Stimulated activated CD4-positive, alpha-beta T cell treated with anti-CD3 and anti-CD28 coated beads, Interleukin-4, amount 100 ng/mL, for 4 hours (primary cell): ENCODE data around the gene ZBTB49.
A peak's percentile ranks its signal among the peaks of the same experiment; 100 is the strongest.
"Not testable (repeated sequence)": the region's sequence is repeated elsewhere in the genome, so short reads cannot be mapped to it uniquely, and the experiment has no call there.

Experiments
- DNase-seq, 2 experiments: peaks; one replicate each; pipeline ENCODE4 v3.0.0-alpha.2; 2020

ZBTB49 gene

DNA sequence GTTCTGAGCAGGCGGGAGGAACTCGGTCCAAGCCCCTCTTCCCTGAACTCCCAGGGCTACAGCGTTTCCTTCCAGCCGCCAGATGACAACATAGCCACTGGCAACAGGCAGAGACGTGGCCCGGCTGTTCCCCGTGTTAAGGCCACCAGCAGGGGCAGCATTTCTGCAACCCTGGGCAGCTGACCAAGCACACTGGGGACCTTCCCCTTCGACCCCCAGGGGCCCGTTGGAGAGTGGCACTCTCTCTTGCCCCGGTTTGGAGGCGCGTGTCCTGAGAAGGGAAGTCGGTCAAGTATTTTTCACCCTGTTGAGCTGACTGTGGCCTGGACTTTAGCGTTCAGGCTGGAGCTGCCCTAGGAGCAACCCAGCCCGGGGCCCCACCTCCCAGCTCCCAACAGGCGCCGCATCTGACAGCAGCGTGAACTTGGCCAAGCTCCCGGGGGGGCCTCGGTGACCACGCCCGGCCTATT, 37.6 kb downstream of the ZBTB49 start:
- no peak for DNase-seq

DNA sequence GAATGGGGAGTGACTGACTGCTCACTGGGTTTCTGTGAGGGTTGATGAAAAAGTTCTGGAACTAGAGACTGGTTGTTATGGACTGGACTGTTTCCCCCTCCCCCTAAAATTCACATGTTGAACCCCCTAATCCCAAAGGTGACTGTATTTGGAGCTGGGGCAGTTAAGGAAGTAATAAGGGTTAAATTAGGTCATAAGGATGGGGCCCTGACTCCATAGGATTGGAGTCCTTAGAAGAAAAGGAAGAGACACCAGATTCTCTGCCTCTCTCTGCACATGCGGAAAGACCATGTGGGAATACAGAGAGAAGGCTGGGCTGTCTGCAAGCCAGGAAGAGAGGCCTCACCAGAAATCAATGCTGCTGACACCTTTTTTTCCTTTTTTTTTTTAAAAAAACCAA, 38.2 kb downstream of the ZBTB49 start:
- DNase-seq = no peak

DNA sequence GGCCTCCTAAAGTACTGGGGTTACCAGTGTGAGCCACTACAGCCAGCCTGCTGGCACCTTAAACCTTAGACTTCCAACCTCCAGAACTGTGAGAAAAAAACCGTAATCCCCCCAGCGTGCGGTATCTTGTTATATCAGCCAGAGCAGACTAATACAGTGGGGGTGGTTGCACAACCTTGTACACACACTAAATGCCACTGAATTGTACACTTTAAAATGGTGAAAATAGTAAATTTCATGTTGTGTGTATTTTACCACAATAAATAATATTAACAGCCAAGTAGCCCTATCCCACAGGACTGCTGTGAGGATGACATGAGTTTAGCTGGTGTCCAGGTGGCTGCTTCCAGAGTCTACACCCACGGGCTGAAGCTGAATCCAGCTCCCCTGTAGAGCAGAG, 38.8 kb downstream of the ZBTB49 start:
- DNase-seq = no peak

DNA sequence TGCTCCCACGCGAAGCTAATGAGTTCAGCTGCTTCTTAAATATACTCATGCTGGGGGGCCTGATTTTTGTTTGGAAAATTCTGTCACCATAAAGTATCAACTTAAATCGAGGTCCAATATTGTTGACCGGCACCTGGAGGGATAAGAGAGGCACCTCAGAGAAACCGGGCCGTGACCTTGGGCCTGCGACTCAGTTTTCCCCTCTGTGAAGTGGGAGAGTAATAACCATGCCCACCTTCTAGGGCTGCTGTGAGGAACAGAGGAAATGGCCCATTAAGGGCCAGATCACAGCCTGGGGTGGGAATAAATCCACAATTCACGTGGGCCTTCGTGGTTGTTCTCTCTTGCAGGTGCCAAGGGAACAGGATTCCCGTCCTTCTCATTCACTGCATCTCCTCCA, 39.4 kb downstream of the ZBTB49 start:
- DNase-seq = no peak

DNA sequence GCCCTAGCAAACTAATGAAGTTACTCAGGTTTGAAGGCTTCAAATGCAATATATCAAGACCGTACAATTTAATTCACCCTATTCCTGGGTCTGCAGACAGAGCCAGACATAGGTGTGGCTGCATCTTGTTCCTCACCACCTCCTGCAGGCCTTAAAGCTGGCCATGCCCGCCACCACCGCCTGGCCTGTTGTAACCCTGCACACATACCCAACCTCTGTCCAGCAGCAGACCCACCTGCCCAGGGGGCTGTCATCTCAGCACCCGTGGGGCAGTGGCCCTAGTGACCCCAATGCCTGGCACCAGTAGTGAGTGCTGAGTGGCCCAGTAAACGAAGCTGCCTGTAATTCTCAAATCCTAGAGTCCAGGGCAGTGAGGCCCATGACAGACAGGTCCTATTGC, 40.7 kb downstream of the ZBTB49 start:
- DNase-seq = no peak

DNA sequence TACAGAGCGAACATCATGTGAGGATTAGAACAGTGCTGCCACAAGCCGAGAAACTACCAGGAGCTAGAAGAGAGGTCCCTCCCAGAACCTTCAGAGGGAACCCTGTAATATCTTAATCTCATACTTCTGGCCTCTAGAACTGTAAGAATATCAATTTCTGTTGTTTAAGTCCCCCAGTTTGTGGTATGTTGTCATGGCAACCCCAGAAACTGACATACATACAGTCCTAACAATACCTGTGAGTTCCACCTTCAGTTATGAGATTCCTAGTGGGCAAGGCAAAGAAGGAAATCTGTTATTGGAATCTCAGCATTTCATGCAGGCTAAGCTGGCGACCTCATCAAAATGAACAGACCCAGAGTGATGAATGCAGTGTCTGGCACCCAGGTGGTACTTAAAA, 42.5 kb downstream of the ZBTB49 start:
- no peak for DNase-seq

DNA sequence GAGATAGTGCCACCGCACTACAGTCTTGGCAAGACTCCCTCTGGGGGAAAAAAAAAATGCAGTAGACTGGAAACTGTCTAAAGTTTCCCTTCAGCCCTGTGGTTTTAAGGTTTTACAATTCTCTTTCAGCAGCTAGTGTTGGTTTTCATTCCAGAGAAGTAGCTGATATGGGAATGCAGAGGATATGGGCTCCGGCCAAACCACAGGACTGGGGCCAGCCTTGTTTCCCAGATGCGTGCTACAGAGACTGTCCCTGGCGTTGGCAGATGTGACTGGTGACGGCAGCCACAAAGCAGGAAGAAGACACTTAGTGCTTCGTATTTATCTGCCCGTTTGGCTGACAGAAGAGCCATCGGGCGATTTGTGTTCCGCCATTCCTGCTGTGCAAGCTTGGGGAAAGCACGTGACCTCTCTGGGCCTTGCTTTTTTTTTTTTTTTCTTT, 43.2 kb downstream of the ZBTB49 start:
- no peak for DNase-seq

DNA sequence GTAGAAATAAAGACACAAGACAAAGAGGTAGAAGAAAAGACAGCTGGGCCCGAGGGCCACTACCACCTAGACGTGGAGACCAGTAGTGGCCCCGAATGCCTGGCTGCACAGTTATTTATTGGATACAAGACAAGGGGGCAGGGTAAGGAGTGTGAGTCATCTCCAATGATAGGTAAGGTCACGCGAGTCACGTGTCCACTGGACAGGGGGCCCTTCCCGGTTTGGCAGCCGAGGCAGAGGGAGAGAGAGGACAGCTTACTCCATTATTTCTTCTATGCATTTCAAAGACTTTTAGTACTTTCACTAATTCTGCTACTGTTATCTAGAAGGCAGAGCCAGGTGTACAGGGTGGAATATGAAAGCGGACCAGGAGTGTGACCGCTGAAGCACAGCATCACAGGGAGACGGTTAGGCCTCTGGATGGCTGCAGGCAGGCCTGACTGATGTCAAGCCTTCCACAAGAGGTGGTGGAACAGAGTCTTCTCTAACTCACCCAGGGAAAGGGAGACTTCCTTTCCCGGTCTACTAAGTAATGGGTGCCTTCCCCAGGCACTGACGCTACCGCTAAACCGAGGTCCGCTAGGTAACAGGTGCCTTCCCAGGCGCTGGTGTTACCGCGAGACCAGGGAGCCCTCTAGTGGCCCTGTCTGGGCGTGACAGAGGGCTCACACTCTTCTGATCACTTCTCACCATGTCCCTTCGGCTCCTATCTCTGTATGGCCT, 44.9 kb downstream of the ZBTB49 start:
- peak; percentile 61 to 68 for DNase-seq

DNA sequence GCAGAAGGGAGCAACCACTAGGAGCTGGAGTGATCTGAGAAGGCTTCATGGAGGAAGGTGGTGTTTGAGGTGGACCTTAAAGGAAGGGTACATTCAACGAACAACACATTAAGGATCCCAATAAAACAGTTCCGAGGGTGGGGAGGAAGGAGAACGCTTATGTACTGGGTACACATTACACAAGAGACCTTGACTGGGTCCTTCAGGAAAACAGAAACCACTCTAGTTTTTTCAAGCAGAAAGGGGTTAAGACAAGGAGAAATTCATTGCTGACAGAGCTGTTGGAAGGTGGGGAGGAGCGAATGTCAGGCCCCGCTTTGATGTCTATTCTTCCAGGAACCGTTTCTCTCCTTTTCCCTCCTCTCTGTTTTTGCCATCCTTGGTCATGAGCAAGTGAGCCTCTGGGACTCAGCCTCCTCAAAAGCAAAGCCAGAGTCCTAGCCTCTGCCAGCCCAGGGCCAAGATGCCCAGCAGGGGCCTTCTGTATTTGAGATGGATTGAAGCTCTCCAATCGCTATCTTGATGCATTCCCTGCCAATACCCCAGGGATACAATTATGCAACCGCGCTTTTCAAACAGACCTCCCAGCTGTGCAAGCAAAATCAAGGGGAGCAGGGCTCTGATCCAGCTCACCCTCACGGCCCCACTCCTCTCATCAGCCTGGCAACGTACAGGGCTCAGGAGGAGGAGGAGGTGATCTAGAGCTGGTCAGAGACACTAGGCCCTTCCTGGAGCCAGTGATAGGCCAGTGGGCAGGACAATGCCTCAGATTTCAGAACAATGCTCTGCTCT, 48.4 kb downstream of the ZBTB49 start:
- DNase-seq = no peak

DNA sequence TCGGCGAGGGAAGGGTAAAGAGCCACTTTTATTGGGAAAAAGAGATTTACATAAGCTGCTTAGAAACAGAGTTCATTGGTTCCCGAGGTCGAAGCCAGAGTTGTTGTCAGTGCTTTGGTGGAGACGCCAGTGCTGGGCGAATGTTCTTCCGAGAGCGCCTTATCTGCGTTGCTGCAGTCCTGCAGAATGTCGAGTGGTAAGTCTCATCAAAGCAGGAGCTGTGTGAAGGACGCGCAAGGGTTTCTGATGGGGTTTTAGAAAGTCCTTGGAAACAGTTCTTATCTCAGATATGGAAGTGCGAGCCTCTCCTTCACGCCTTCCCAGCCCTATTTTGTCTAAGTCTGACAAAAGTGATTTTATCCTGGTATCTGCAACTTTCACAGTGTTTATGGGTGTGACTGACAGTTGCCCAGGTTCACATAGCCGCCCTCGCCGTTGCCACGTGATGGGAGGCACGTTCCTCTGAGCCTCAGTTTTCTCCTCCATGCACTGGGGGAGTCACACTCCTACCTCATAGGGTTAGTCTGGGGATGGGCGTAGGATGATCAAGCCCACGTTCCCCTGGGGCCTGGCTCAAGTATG, 49.5 kb downstream of the ZBTB49 start:
- no peak for DNase-seq

DNA sequence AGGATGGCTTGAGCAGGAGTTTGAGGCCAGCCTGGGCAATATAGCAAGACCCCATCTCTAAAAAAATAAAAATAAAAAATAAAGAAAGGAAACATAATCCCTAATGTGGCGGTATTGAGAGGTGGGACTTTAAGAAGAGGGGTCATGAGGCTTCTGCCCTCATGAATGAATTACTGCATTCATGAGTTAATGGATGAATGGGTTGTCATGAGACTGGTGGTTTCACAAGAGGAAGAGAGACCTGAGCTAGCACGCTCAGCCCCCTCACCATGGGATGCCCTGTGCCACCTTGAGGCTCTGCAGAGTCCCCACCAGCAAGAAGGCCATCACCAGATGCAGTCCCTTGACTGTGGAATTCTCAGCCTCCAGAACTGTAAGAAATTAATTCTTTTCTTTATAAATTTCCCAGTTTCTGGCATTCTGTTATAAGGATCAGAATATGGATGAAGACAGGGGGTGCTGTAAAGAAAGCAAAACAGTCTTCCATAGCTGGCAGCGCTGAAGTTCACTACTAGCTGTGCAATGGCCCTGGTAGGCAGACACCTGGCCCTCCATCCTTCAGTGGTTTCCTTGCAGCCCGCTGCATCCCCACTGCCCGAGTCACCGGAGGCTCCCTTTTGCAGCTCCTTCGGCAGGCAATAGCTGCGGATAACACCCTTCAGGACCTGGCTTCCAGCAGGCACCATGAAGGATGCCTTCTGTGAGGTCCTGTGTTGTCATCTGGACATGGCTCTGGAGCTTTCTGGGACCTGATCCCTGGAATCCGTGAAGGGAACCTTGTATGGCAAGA, 52.0 kb downstream of the ZBTB49 start:
- no peak for DNase-seq

DNA sequence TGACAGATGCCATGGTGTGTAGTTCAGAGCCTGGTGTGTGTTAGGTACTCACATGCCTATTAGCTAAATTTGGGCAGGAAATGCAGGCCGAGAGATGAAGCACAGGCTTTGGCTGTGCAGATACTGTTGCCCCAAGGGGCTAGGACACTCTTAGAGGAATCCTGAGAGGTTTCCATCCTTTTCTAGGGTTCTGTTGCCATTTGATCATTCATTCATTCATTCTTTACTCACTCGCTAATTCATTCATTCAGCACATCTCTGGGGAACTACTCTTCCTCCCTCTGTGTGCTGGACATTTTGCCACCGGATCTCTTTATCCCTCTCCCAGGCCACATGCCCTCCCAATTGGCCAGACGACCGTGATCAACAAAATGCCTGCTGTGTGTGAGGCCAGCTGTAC, 53.0 kb downstream of the ZBTB49 start:
- DNase-seq = no peak

DNA sequence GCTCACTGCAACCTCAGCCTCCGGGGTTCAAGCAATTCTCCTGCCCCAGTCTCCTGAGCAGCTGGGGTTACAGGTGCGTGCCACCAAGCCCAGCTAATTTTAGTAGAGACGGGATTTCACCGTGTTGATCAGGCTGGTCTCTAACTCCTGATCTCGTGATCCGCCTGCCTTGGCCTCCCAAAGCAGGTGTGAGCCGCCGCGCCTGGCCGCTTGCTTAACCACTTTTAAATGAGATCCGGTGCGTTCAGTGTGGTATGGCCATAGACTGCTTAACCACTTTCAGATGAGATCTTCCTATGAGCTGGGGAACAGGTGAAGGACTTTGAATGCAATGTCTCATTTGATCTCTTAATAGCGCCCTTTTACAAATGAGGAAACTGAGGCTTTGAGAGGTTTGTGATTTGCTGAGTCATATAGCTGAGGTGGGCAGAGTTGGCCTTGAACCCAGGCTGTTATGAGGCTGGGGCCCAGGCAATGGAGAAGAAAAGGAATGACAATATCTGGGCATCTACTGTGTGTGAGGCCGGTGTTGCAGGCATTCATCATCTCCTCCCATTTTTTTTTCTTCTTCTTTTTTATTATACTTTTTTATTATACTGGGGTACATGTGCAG, 55.0 kb downstream of the ZBTB49 start:
- no peak for DNase-seq

DNA sequence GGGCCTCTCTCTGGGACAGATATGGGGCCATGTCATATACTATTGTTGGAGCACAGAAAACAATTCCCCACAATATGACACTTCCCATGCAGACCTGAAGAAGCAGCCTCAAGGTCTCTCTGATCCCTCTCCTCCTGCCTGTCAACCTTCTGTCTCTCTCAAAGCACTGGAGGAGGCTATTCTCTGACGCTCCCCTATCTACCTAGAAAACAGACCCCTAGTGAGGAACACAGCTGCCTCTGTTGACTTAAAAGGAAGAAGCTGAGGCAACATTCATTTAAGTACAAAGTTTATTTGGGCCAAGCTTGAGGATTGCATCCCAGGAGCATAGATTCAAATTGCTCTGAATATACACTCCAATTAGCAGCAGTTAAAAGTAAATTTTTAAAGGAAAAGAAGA, 57.5 kb downstream of the ZBTB49 start:
- no peak for DNase-seq

DNA sequence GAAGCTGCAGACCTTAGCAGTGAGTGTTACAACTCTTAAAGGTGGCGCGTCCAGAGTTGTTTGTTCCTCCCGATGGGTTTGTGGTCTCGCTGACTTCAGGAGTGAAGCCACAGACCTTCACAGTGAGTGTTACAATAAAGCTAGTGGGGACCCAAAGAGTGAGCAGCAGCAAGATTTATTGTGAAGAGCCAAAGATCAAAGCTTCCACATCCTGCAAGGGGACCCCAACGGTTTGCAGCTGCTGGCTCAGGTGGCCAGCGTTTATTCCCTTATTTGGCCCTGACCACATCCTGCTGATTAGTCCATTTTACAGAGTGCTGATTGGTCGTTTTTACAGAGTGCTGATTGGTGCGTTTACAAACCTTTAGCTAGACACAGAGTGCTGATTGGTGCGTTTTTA, 58.5 kb downstream of the ZBTB49 start:
- DNase-seq = not testable (repeated sequence)

DNA sequence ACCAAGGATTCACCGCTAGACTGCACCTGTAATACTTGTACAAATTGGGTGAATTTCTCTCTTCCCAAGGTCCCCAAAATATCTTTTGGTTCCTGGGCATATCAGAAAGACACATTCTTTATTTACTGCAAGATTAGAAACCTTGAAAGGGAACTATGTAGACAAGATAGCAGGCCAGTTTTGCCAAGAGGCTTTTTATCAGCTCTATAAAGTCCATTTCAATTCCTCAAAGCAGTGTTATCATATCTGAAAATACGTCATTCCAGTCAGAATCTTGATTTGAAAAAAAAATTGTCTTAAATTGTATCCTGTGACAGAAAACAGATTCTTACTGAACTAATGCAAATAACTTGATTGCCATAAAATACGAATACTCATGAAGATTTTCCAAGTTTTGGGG, 59.8 kb downstream of the ZBTB49 start:
- DNase-seq = no peak

DNA sequence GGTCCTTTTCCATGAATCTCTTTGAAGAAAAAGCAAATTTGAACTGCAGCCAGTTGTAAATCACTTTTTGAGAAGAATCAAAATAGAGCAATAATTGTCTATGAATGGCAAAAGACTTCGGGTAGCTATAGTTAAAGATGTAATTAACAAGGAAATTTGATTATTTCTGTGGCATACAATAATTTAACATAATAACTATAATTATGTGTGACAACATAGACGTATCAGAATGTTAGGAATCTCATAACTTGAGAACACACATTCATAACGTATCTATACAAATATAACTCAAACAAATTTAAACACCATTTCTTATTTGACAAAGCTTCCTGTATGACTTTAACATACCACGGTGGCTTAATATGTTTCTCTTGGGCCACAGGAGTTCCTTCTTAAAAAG, 60.9 kb downstream of the ZBTB49 start:
- DNase-seq = no peak

DNA sequence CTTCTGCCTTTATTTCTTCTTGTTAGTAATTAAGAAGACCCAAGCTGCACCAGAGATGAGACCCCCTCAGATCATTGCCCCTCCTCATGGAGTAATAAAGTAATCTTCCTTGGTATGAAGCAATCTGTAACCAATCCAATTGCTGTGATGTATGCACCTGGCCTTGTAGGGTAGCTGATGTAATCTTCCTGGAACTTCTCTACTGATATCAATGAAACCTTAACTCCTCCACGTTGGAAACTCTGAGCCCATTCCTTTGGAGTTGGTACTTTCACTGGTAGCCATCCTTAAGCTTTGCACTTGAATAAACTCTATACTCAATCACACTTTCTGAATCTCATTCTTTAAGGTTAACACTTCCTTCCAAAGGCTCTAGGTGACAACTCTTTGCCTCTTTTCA, 65.3 kb downstream of the ZBTB49 start:
- no peak for DNase-seq

DNA sequence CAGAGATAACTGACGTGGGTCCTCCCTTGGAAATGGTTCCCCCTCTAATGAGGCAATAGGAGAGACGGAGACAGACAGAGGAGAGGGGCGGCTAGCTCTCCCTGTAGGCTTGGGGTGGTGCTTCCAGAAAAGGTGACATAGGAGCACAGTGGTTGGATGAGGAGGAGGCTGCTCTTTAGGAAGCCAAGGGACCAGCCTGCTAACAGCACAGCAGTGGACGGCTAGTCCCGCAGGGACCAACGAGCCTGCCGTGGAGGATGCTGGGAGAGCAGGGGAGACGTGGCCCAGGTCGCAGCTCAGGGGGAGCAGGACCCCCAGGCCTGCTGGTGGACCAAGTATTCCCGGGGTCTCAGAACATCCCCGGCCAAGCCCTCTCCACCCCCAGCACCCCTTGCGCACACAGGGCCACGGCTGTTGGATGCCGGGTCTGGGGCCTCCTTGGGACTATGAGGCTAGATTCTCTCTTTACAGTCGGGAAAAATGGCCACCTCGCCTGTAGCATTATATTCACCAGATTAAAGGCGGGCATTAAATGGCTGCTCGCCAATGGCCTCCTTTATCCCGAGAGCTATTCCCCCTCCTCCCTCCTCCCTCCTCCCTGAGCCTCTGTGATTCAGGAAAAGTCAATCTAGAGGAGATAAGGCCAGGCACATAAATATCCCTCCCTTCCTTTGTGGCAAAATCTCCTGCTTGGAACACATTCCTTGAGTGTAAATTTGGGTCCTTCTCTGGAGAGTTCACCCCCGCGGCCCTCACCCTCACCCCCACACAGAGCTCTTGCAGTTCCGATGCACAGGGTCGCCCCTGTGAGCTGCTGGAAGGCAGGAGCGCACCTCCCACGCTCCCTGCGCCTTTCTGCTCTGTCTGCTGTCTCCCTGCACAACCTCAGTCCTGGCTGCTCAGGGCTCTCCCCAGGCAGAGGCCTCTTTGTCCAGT, 66.3 kb downstream of the ZBTB49 start:
- DNase-seq = no peak

DNA sequence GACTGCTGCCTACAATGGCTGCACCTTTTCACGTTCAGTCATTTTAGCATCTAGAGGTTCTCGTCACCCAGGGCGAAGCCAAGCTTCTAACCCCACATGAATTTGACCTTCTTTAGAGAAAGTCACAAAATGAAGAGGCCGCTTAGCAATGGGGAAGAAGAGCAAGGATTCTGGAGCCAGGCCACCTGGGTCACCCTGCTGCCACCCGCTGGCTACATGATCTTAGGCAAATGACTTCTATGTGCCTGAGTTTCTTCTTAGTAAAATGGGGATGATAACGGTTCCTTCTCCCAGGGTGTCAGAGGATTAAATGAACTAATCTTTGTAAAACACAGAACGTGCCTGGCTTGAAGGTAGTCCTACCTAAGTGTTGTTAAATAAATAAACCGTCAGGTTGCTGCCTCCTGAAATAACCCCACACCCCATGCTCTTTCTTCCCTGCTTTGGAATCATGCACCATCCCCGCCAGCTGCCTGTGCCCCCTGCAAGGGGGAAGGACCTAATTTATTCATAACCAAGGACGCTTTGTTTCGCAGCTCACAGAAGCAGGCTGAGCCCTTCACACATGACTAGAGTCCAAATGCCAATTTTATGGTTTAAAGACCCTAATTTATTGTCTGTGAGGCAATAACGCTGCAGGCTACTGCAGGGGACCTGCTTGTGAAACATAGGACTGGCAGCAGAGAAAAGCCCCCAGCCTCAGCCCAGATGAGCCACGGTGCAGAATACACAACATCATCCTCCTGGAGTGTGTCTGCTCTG, 68.2 kb downstream of the ZBTB49 start:
- no peak for DNase-seq

DNA sequence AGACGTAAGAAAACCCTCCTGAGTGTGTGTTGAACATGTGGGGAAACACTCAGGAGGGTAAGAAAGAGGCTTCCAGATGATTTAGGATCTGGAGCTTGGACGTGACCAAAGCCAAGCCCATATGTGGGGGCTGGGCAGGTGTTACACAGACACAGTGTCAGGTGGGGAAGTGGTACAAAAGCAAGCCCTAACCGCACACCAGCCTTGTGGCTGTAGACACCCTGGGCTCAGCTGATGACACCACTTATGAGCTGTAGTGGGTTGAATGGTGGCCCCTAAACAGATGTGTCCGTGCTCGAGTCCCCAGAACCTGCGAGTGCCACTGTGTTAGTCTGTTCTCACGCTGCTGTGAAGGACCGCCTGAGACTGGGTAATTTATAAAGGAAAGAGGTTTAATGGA, 71.8 kb downstream of the ZBTB49 start:
- no peak for DNase-seq
